Parathyroid adenoma (tissue), 2 donors: ENCODE measurements around the gene RASAL2.

Experiments used
- H2AFZ ChIP-seq: fragments of 300-600 bp; sonication (generic); one replicate; pipeline ENCODE4 v1.7.0; 2017; ENCODE audit warnings: antibody characterized with exemption, mild to moderate bottlenecking
- H3K27ac ChIP-seq: fragments of 300-600 bp; sonication (generic); one replicate; pipeline ENCODE4 v1.7.0; 2017
- H3K27me3 ChIP-seq: fragments of 300-600 bp; sonication (generic); one replicate; pipeline ENCODE4 v1.7.0; 2017; ENCODE audit warnings: low read length; ENCODE audit not compliant: control insufficient read depth, insufficient read depth
- H3K36me3 ChIP-seq: fragments of 300-600 bp; sonication (generic); one replicate; pipeline ENCODE4 v1.7.0; 2017; ENCODE audit warnings: low read length; ENCODE audit not compliant: control insufficient read depth, insufficient read depth
- H3K4me1 ChIP-seq: fragments of 300-600 bp; sonication (generic); one replicate; pipeline ENCODE4 v1.7.0; 2017; ENCODE audit warnings: control low read depth
- H3K4me2 ChIP-seq: fragments of 300-600 bp; sonication (generic); one replicate; pipeline ENCODE4 v1.7.0; 2017; ENCODE audit warnings: low read length
- H3K4me3 ChIP-seq: fragments of 300-600 bp; sonication (generic); one replicate; pipeline ENCODE4 v1.7.0; 2017; ENCODE audit warnings: low read depth, low read length
- H3K79me2 ChIP-seq: fragments of 300-600 bp; sonication (generic); one replicate; pipeline ENCODE4 v1.7.0; 2017; ENCODE audit warnings: control low read depth
- H3K9ac ChIP-seq: fragments of 300-600 bp; sonication (generic); one replicate; pipeline ENCODE4 v1.7.0; 2017; ENCODE audit warnings: mild to moderate bottlenecking
- H3K9me3 ChIP-seq: fragments of 300-600 bp; sonication (generic); one replicate; pipeline ENCODE4 v1.7.0; 2017; ENCODE audit warnings: low read length; ENCODE audit not compliant: control insufficient read depth
- TF ChIP-seq, protein P1 (sequence below): fragments of 300-600 bp; sonication (generic); IDR thresholded peaks from one replicate; pipeline ENCODE4 v1.7.0; 2017; ENCODE audit warnings: antibody characterized with exemption, mild to moderate bottlenecking
- donor health status: primary hyperparathyroidism.

Gene RASAL2

DNA sequence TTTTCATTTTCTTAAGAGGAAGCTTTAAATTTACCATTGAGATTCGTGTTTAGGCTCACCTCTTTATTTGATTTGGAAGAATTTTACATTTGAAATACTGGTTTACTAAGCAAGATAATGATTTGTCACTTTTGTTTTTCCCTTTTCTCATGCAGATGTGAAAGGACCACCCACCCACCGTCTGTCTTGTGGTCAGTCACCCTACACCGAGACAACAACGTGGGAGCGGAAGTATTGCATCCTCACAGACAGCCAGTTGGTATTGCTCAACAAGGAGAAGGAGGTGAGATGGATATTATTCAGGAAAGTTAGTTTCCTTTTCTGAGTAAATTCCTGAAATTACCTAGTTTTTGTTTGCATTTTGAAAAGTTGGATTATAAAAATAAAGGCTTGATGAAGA lies 189.5 kb downstream of the RASAL2 start:
- H3K36me3 ChIP-seq, result no peaks in the 10 kb centered on the region
- no peak overlapping the region for H3K4me2 ChIP-seq
- TF ChIP-seq, protein P1, sequence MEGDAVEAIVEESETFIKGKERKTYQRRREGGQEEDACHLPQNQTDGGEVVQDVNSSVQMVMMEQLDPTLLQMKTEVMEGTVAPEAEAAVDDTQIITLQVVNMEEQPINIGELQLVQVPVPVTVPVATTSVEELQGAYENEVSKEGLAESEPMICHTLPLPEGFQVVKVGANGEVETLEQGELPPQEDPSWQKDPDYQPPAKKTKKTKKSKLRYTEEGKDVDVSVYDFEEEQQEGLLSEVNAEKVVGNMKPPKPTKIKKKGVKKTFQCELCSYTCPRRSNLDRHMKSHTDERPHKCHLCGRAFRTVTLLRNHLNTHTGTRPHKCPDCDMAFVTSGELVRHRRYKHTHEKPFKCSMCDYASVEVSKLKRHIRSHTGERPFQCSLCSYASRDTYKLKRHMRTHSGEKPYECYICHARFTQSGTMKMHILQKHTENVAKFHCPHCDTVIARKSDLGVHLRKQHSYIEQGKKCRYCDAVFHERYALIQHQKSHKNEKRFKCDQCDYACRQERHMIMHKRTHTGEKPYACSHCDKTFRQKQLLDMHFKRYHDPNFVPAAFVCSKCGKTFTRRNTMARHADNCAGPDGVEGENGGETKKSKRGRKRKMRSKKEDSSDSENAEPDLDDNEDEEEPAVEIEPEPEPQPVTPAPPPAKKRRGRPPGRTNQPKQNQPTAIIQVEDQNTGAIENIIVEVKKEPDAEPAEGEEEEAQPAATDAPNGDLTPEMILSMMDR, result no peak
- H2AFZ ChIP-seq, result no peak overlapping the region
- H3K79me2 ChIP-seq, result no peaks in the 10 kb centered on the region
- no peak overlapping the region for H3K27ac ChIP-seq
- H3K4me3 ChIP-seq, result no peak overlapping the region
- no peaks in the 10 kb centered on the region for H3K4me1 ChIP-seq
- H3K27me3 ChIP-seq, result no peaks in the 10 kb centered on the region
- no peak overlapping the region for H3K9ac ChIP-seq
- no peaks in the 10 kb centered on the region for H3K9me3 ChIP-seq

DNA sequence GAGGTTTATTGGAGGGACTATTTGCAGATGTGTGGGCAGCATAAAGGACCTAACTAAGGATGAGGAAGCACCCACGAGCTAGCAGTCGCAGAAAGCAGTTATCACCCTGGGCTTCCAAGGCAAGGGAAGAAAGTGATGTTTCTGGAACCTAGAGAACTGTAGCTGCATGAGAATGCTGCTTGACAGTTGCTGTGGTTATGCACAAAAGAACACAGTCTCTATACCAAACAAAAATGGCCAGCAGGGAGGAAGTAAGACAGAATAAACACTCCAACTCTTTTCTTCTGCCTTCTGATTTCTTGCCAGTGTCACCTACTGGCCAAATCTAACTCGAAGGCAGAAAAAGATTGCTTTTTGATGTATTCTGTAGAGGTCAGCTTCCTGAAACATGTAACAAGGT lies 190.2 kb downstream of the RASAL2 start:
- TF ChIP-seq, protein P1, result no peak
- Histone ChIP-seq H3K4me3 (no peak overlapping the region), H2AFZ (no peak overlapping the region), H3K79me2 (no peaks in the 10 kb centered on the region), H3K27me3 (no peaks in the 10 kb centered on the region), H3K4me2 (no peak overlapping the region), H3K27ac (no peak overlapping the region), H3K4me1 (no peaks in the 10 kb centered on the region), H3K9me3 (no peaks in the 10 kb centered on the region), H3K9ac (no peak overlapping the region), H3K36me3 (no peaks in the 10 kb centered on the region)

DNA sequence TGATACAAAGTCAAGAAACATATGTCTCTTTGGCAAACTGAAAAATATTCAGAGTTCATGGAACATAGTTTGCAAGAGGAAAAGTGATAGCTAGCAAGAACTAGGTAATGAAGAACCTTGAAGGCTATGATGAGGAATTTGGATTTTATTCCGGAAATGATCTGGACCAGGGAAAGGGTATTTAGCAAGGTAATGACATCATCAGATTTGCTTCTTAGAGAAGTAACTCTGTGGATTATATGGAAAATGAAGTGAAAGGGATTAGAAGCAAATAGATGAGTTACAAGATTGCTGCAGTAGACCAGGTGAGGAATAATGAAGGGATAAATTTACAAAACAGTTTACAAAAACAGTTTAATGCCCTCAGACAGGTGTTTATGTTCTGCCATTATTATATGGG lies 197.3 kb downstream of the RASAL2 start:
- TF ChIP-seq, protein P1, result no peak
- no peak overlapping the region for H3K4me2 ChIP-seq
- H3K9ac ChIP-seq, result no peak overlapping the region
- H3K27me3 ChIP-seq, result no peaks in the 10 kb centered on the region
- no peaks in the 10 kb centered on the region for H3K79me2 ChIP-seq
- H3K36me3 ChIP-seq, result no peaks in the 10 kb centered on the region
- no peak overlapping the region for H3K27ac ChIP-seq
- no peak overlapping the region for H2AFZ ChIP-seq
- H3K9me3 ChIP-seq, result no peaks in the 10 kb centered on the region
- H3K4me3 ChIP-seq, result no peak overlapping the region
- no peaks in the 10 kb centered on the region for H3K4me1 ChIP-seq

DNA sequence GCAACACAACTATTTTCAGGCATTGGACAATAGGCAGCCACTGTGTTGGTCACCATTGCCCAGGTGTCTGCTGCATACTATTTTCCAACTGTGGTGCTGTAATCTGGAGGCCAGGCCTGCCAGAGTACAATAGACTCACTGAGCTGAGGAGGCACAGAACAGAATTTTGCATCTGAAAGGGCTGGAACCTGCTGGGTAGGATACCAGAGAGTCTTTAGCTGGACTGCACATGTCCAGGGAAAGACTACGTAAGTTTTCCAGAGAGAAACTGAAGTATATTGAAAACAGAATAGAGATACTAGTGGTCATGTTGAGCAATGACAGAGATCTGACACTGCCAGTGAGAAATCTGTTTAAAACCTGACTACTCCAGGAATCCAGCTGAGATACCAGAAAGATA lies 200.8 kb downstream of the RASAL2 start:
- Histone ChIP-seq H3K79me2 (no peaks in the 10 kb centered on the region), H2AFZ (no peak overlapping the region), H3K4me3 (no peak overlapping the region), H3K27ac (no peak overlapping the region), H3K9me3 (no peaks in the 10 kb centered on the region), H3K4me2 (no peak overlapping the region), H3K9ac (no peak overlapping the region), H3K27me3 (no peaks in the 10 kb centered on the region), H3K36me3 (no peaks in the 10 kb centered on the region), H3K4me1 (peaks cover under 1% of the 10 kb centered on the region)
- TF ChIP-seq, protein P1, result no peak

DNA sequence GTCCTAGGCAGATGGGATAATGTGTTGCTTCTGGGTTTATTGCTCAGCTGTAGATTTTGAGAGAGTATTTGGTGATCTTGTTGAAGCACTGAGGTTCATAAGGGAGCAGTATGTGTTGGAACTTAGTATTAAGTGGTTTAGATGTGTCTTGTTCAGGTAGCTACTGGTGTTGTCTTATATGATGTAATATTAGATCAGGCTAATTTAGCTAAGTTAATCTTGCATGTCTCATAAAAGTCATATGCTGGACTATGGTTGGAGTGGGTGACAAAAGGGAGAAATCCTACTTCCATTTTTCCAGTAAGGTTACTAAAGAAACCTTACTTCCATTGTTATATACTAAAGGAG lies 206.4 kb downstream of the RASAL2 start:
- no peaks in the 10 kb centered on the region for H3K36me3 ChIP-seq
- H3K79me2 ChIP-seq, result no peaks in the 10 kb centered on the region
- H3K27me3 ChIP-seq, result no peaks in the 10 kb centered on the region
- H3K4me3 ChIP-seq, result no peak overlapping the region
- no peak overlapping the region for H3K4me2 ChIP-seq
- no peak overlapping the region for H2AFZ ChIP-seq
- H3K9me3 ChIP-seq, result no peaks in the 10 kb centered on the region
- H3K9ac ChIP-seq, result no peak overlapping the region
- TF ChIP-seq, protein P1, result no peak
- H3K27ac ChIP-seq, result no peak overlapping the region
- peaks cover 2% of the 10 kb centered on the region for H3K4me1 ChIP-seq
